ENCODE data around the gene FBXO45. TPM values are rescaled to one million over a fixed set of nuclear protein-coding genes. Genes with fewer than 3 reads are reported as not detected.

Gene FBXO45
- total RNA-seq, 2 donors from 2014 or later = 6.3 to 6.5 TPM

- H3K27me3 ChIP-seq = no peaks in the 10 kb centered on the region
- no peaks in the 10 kb centered on the region for H3K9me3 ChIP-seq
- H3K4me3 ChIP-seq = no peak overlapping the region
- H3K27ac ChIP-seq = no peak overlapping the region
- DNase-seq (ENCODE audit: low spot score) = no peak
- no peaks in the 10 kb centered on the region for H3K36me3 ChIP-seq
- no peaks in the 10 kb centered on the region for H3K4me1 ChIP-seq
- TF ChIP-seq CTCF (IDR thresholded peaks at IDR 0.05) = no peak
Measured at GRCh38 chr3:196552253-196552652, 16.2 kb upstream of the FBXO45 start.

GRCh38 chr3:196553551-196553950 is 14.9 kb upstream of the FBXO45 start:
- DNase-seq (ENCODE audit: low spot score) = no peak
- H3K4me1 ChIP-seq = no peaks in the 10 kb centered on the region
- no peaks in the 10 kb centered on the region for H3K9me3 ChIP-seq
- no peak overlapping the region for H3K27ac ChIP-seq
- no peaks in the 10 kb centered on the region for H3K27me3 ChIP-seq
- no peaks in the 10 kb centered on the region for H3K36me3 ChIP-seq
- no peak overlapping the region for H3K4me3 ChIP-seq
- no peak for TF ChIP-seq CTCF (IDR thresholded peaks at IDR 0.05)

GRCh38 chr3:196554205-196554604 is 14.3 kb upstream of the FBXO45 start:
- H3K4me1 ChIP-seq = no peaks in the 10 kb centered on the region
- no peak for TF ChIP-seq CTCF (IDR thresholded peaks at IDR 0.05)
- no peak overlapping the region for H3K27ac ChIP-seq
- H3K27me3 ChIP-seq = no peaks in the 10 kb centered on the region
- no peak for DNase-seq (ENCODE audit: low spot score)
- no peaks in the 10 kb centered on the region for H3K9me3 ChIP-seq
- no peaks in the 10 kb centered on the region for H3K36me3 ChIP-seq
- no peak overlapping the region for H3K4me3 ChIP-seq

- no peaks in the 10 kb centered on the region for H3K36me3 ChIP-seq
- no peak overlapping the region for H3K4me3 ChIP-seq
- no peak overlapping the region for H3K27ac ChIP-seq
- H3K9me3 ChIP-seq = no peaks in the 10 kb centered on the region
- H3K27me3 ChIP-seq = no peaks in the 10 kb centered on the region
- DNase-seq (ENCODE audit: low spot score) = no peak
- TF ChIP-seq CTCF (IDR thresholded peaks at IDR 0.05) = no peak
- no peaks in the 10 kb centered on the region for H3K4me1 ChIP-seq
Measured at GRCh38 chr3:196555295-196555694, 13.2 kb upstream of the FBXO45 start.

- Histone ChIP-seq H3K27me3 (no peaks in the 10 kb centered on the region), H3K9me3 (no peaks in the 10 kb centered on the region), H3K4me1 (no peaks in the 10 kb centered on the region), H3K4me3 (no peak overlapping the region), H3K27ac (no peak overlapping the region), H3K36me3 (peaks cover 6% of the 10 kb centered on the region)
- no peak for DNase-seq (ENCODE audit: low spot score)
- no peak for TF ChIP-seq CTCF (IDR thresholded peaks at IDR 0.05)
Measured at GRCh38 chr3:196557236-196557635, 11.2 kb upstream of the FBXO45 start.

- TF ChIP-seq CTCF (IDR thresholded peaks at IDR 0.05) = no peak
- no peaks in the 10 kb centered on the region for H3K4me1 ChIP-seq
- no peaks in the 10 kb centered on the region for H3K9me3 ChIP-seq
- H3K27me3 ChIP-seq = no peaks in the 10 kb centered on the region
- H3K4me3 ChIP-seq = no peak overlapping the region
- H3K36me3 ChIP-seq = peaks cover 6% of the 10 kb centered on the region
- no peak for DNase-seq (ENCODE audit: low spot score)
- no peak overlapping the region for H3K27ac ChIP-seq
Measured at GRCh38 chr3:196558476-196558875, 10.0 kb upstream of the FBXO45 start.

Measured in right atrium auricular region (tissue), 2 donors.